CD4-positive, alpha-beta T cell (primary cell): ENCODE data around the gene WDPCP. TPM values are rescaled to one million over a fixed set of nuclear protein-coding genes. Genes with fewer than 3 reads are reported as not detected.
"Not testable (repeated sequence)": the region's sequence is repeated elsewhere in the genome, so short reads cannot be mapped to it uniquely, and the experiment has no call there.

Source experiments
- ATAC-seq: fragments of 200-7000 bp; cut with Tn5 transposase; one replicate; pipeline ENCODE4 v1.10.0; 2022; ENCODE audit warnings: mild to moderate bottlenecking; ENCODE audit not compliant: poor library complexity
- CTCF ChIA-PET: fragments of 350-600 bp; sonication (Branson Sonifier 250); formaldehyde crosslinking; loops from one replicate; lab custom pipeline; 2021; ENCODE audit warnings: antibody characterized with exemption, inconsistent platforms; lab: Charles Lee
- POLR2A ChIA-PET: fragments of 350-600 bp; sonication (Branson Sonifier 250); formaldehyde crosslinking; loops from one replicate; lab custom pipeline; 2021; ENCODE audit warnings: antibody characterized with exemption, inconsistent platforms; lab: Charles Lee
- DNase-seq, 14 experiments: peaks; one replicate each; pipeline ENCODE4 v3.0.0-alpha.2; 2013 to 2020; ENCODE audit warnings: mixed read lengths in 2 of 14
- H3K27ac ChIP-seq, 2 donors: one replicate each; pipeline versions ENCODE4 v1.5.1 to v1.7.0; 2013; ENCODE audit warnings: low read length in 2 of 2, low read depth in 1 of 2, mild to moderate bottlenecking in 1 of 2
- H3K27me3 ChIP-seq, 2 experiments: 1 replicate in 1 of 2; 2 replicates in 1 of 2; pipeline versions ENCODE4 v1.6.1 to v1.7.0; 2013; ENCODE audit warnings: low read length in 2 of 2, control low read depth in 1 of 2, mild to moderate bottlenecking in 1 of 2, moderate library complexity in 1 of 2; ENCODE audit not compliant: insufficient read depth in 2 of 2, control insufficient read depth in 1 of 2
- H3K36me3 ChIP-seq: one replicate; pipeline ENCODE4 v1.6.1; 2013; ENCODE audit warnings: low read length, control low read depth; ENCODE audit not compliant: insufficient read depth
- H3K4me1 ChIP-seq: one replicate; pipeline ENCODE4 v1.6.1; 2013; ENCODE audit warnings: low read length, control low read depth; ENCODE audit not compliant: insufficient read depth
- H3K4me3 ChIP-seq: one replicate; pipeline ENCODE4 v1.5.1; 2013; ENCODE audit warnings: mild to moderate bottlenecking, low read length, moderate library complexity
- H3K9me3 ChIP-seq, 2 experiments: 1 replicate in 1 of 2; 2 replicates in 1 of 2; pipeline versions ENCODE4 v1.6.1 to v1.7.0; 2013; ENCODE audit warnings: low read length in 2 of 2, mild to moderate bottlenecking in 2 of 2, control low read depth in 1 of 2, moderate library complexity in 1 of 2; ENCODE audit not compliant: control insufficient read depth in 1 of 2, insufficient read depth in 1 of 2
- H3K27ac Mint-ChIP-seq: one replicate; pipeline ENCODE4 v1.8.0; 2020; ENCODE audit warnings: mixed read lengths
- H3K27me3 Mint-ChIP-seq: one replicate; pipeline ENCODE4 v1.8.0; 2021; ENCODE audit warnings: mixed read lengths
- H3K36me3 Mint-ChIP-seq: one replicate; pipeline ENCODE4 v1.8.0; 2021; ENCODE audit warnings: low read depth, mixed read lengths
- H3K4me1 Mint-ChIP-seq: one replicate; pipeline ENCODE4 v1.8.0; 2021; ENCODE audit warnings: low read depth, mixed read lengths
- H3K4me3 Mint-ChIP-seq: one replicate; pipeline ENCODE4 v1.8.0; 2020; ENCODE audit warnings: mild to moderate bottlenecking, mixed read lengths
- H3K9me3 Mint-ChIP-seq: one replicate; pipeline ENCODE4 v1.8.0; 2020; ENCODE audit warnings: mixed read lengths
- intact Hi-C, 2 experiments: fragments of 100-400 bp; cut with DNase I in 1 of 2; cut with micrococcal nuclease in 1 of 2; formaldehyde crosslinking; loops; one replicate each; pipeline versions ENCODE4 v1.15.1 to v1.9.0; 2023 to 2025; cut with DNase I, micrococcal nuclease
- total RNA-seq, 174 experiments: library from RNA in 2 of 174; stranded (reverse) in 2 of 174; gene quantifications; one replicate each; pipeline ENCODE4 v1.2.3 and lab custom pipeline; 2021 to 2026
- TF ChIP-seq, protein P1 (sequence below): fragments of 200-600 bp; IDR thresholded peaks from one replicate; pipeline ENCODE4 v1.8.0; 2022; ENCODE audit warnings: antibody characterized with exemption, mild to moderate bottlenecking

WDPCP gene
- total RNA-seq, 2 experiments from 2014 or later = 8.7 to 9.9 TPM

DNA sequence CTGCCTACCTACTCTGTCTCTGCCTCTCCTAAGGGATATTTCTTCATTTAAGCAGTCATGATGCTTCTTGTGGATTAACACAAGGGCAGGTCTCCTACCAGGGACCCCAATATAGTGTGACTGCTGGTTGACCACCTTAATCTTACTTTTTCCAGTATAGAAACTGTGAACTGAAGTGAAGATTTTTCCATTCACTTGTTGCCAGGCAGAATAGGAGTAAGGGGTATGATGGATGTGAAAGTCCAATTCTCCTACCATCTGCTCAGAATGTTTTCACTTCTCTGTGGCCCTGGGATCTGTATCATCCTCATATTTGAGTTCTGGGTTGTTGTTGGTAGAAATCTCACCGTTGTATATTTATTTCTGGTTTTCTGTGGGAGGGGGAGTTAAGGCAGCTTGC, 247.8 kb downstream of the WDPCP start:
- H3K4me3 Mint-ChIP-seq = no peak overlapping the region
- Histone ChIP-seq H3K9me3 (peaks cover 8 to 16% of the 10 kb centered on the region in 2 experiments), H3K27ac (no peak overlapping the region), H3K4me1 (no peaks in the 10 kb centered on the region), H3K36me3 (no peaks in the 10 kb centered on the region), H3K27me3 (no peaks in the 10 kb centered on the region), H3K4me3 (no peak overlapping the region)
- no peak for DNase-seq
- H3K9me3 Mint-ChIP-seq = peaks cover 9% of the 10 kb centered on the region
- CTCF ChIA-PET = no interaction called here
- no peaks in the 10 kb centered on the region for H3K27me3 Mint-ChIP-seq
- ATAC-seq = no peak
- POLR2A ChIA-PET = no interaction called here
- H3K27ac Mint-ChIP-seq = no peak overlapping the region
- peaks cover 54% of the 10 kb centered on the region for H3K36me3 Mint-ChIP-seq
- TF ChIP-seq, protein P1, sequence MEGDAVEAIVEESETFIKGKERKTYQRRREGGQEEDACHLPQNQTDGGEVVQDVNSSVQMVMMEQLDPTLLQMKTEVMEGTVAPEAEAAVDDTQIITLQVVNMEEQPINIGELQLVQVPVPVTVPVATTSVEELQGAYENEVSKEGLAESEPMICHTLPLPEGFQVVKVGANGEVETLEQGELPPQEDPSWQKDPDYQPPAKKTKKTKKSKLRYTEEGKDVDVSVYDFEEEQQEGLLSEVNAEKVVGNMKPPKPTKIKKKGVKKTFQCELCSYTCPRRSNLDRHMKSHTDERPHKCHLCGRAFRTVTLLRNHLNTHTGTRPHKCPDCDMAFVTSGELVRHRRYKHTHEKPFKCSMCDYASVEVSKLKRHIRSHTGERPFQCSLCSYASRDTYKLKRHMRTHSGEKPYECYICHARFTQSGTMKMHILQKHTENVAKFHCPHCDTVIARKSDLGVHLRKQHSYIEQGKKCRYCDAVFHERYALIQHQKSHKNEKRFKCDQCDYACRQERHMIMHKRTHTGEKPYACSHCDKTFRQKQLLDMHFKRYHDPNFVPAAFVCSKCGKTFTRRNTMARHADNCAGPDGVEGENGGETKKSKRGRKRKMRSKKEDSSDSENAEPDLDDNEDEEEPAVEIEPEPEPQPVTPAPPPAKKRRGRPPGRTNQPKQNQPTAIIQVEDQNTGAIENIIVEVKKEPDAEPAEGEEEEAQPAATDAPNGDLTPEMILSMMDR = no peak
- no peaks in the 10 kb centered on the region for H3K4me1 Mint-ChIP-seq
- intact Hi-C loops = no loop called here

GRCh38 chr2:63334910-63335309, 253.4 kb downstream of the WDPCP start:
- H3K4me3 ChIP-seq = no peak overlapping the region
- ChIA-PET POLR2A (no interaction called here), CTCF (no interaction called here)
- ATAC-seq = no peak
- Mint-ChIP-seq H3K27me3 (no peaks in the 10 kb centered on the region), H3K4me1 (no peaks in the 10 kb centered on the region), H3K27ac (no peak overlapping the region), H3K9me3 (peaks cover 6% of the 10 kb centered on the region), H3K4me3 (no peak overlapping the region), H3K36me3 (peaks cover 34% of the 10 kb centered on the region)
- H3K36me3 ChIP-seq = no peaks in the 10 kb centered on the region
- DNase-seq = no peak
- intact Hi-C loops = no loop called here
- no peaks in the 10 kb centered on the region for H3K27me3 ChIP-seq
- TF ChIP-seq, protein P1 = no peak
- H3K9me3 ChIP-seq = no peaks in the 10 kb centered on the region
- no peaks in the 10 kb centered on the region for H3K4me1 ChIP-seq
- H3K27ac ChIP-seq = no peak overlapping the region

DNA sequence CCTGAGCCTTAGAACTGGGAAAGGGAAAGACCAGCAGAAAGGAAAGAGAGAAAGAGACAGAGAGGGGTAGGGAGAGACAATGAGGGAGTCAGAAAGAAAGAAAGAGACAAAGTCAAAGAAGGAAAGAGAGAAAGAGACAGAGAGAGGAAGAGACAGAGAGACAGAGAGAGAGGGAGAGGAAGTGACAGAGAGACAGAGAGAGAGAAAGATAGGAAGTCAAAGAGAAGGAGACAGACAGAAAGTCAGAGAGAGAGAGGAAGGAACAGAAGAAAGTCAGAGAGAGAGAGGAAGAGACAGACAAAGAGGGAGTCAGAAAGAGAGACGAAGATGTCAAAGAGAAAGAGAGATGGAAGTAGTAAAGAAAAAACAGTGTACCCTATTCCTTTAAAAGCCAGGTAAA, 261.8 kb downstream of the WDPCP start:
- H3K36me3 Mint-ChIP-seq = peaks cover 88% of the 10 kb centered on the region

DNA sequence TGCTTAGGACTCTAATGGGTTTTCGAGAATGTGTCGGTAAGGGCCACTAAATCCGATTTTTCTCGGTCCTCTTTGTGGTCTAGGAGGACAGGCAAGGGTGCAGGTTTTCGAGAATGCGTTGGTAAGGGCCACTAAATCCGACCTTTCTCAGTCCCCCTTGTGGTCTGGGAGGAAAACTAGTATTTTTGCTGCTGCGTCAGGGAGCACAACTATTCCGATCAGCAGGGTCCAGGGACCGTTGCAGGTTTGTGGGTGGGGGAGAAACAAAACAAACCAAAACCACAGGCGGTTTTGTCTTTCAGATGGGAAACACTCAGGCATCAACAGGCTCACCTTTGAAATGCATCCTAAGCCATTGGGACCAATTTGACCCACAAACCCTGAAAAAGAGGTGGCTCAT, 264.6 kb downstream of the WDPCP start:
- CTCF ChIA-PET, ATAC-seq: not testable (repeated sequence)

More for the DNA sequence above, 261.8 kb downstream of the WDPCP start:
- H3K4me1 Mint-ChIP-seq = no peaks in the 10 kb centered on the region
- no peak overlapping the region for H3K27ac Mint-ChIP-seq
- ATAC-seq (no peak), DNase-seq (no peak)
- H3K27me3 ChIP-seq = no peaks in the 10 kb centered on the region
- H3K4me3 Mint-ChIP-seq = no peak overlapping the region
- H3K36me3 ChIP-seq = no peaks in the 10 kb centered on the region
- peaks cover 0 to 3% of the 10 kb centered on the region in 2 experiments for H3K9me3 ChIP-seq
- POLR2A ChIA-PET = no interaction called here
- intact Hi-C loops = no loop called here
- H3K27ac ChIP-seq = no peak overlapping the region
- no peaks in the 10 kb centered on the region for H3K27me3 Mint-ChIP-seq
- peaks cover 7% of the 10 kb centered on the region for H3K9me3 Mint-ChIP-seq
- CTCF ChIA-PET = no interaction called here
- H3K4me3 ChIP-seq = no peak overlapping the region
- H3K4me1 ChIP-seq = no peaks in the 10 kb centered on the region
- TF ChIP-seq, protein P1 = no peak

GRCh38 chr2:63321973-63322372, 266.3 kb downstream of the WDPCP start:
- POLR2A ChIA-PET, H3K27me3 ChIP-seq, intact Hi-C loops, H3K4me1 Mint-ChIP-seq, H3K4me1 ChIP-seq, H3K4me3 Mint-ChIP-seq, H3K27me3 Mint-ChIP-seq, H3K27ac ChIP-seq, ATAC-seq, DNase-seq, H3K4me3 ChIP-seq, H3K9me3 Mint-ChIP-seq, H3K27ac Mint-ChIP-seq, CTCF ChIA-PET, H3K9me3 ChIP-seq, H3K36me3 ChIP-seq: not testable (repeated sequence)
- peaks cover 65% of the 10 kb centered on the region for H3K36me3 Mint-ChIP-seq

More for the DNA sequence above, 264.6 kb downstream of the WDPCP start:
- H3K9me3 ChIP-seq, H3K4me3 ChIP-seq, H3K4me3 Mint-ChIP-seq, H3K4me1 Mint-ChIP-seq, H3K27me3 Mint-ChIP-seq, H3K27ac ChIP-seq, intact Hi-C loops, H3K27ac Mint-ChIP-seq, H3K4me1 ChIP-seq, DNase-seq, POLR2A ChIA-PET, H3K27me3 ChIP-seq, H3K9me3 Mint-ChIP-seq, H3K36me3 ChIP-seq: not testable (repeated sequence)
- H3K36me3 Mint-ChIP-seq = peaks cover 75% of the 10 kb centered on the region
